H9 (cell line): Measurements from ENCODE around the gene TFR2. TPM values are rescaled to one million over a fixed set of nuclear protein-coding genes. Genes with fewer than 3 reads are reported as not detected.

Source experiments
- DNase-seq: peaks from one replicate; pipeline ENCODE4 v3.0.0-alpha.2; 2017
- H2AFZ ChIP-seq: one replicate; pipeline ENCODE4 v1.6.1; 2013; ENCODE audit warnings: mild to moderate bottlenecking, low read length, control low read depth, moderate library complexity
- H2AK5ac ChIP-seq: 2 replicates; pipeline ENCODE4 v1.6.1; 2013; ENCODE audit warnings: low read length, control low read depth, mixed read lengths; ENCODE audit not compliant: insufficient read length
- H2BK120ac ChIP-seq: one replicate; pipeline ENCODE4 v1.6.1; 2013; ENCODE audit warnings: low read depth, mild to moderate bottlenecking, low read length, control low read depth, inconsistent platforms; ENCODE audit not compliant: poor library complexity, severe bottlenecking
- H2BK12ac ChIP-seq: 2 replicates; pipeline ENCODE4 v1.6.1; 2013; ENCODE audit warnings: low read length, control low read depth, mixed read lengths, low read depth; ENCODE audit not compliant: insufficient read length
- H2BK15ac ChIP-seq: 2 replicates; pipeline ENCODE4 v1.6.1; 2013; ENCODE audit warnings: low read depth, low read length, control low read depth
- H2BK20ac ChIP-seq: one replicate; pipeline ENCODE4 v1.6.1; 2013; ENCODE audit warnings: low read depth, mild to moderate bottlenecking, low read length, control low read depth, inconsistent platforms; ENCODE audit not compliant: poor library complexity, severe bottlenecking
- H2BK5ac ChIP-seq: 2 replicates; pipeline ENCODE4 v1.6.1; 2013; ENCODE audit warnings: low read length, control low read depth, mixed read lengths; ENCODE audit not compliant: insufficient read length
- H3K14ac ChIP-seq: 2 replicates; pipeline ENCODE4 v1.6.1; 2013; ENCODE audit warnings: low read length, control low read depth; ENCODE audit not compliant: insufficient read depth
- H3K18ac ChIP-seq: 2 replicates; pipeline ENCODE4 v1.6.1; 2013; ENCODE audit warnings: low read depth, mild to moderate bottlenecking, mixed read lengths, low read length, control low read depth; ENCODE audit not compliant: insufficient read length
- H3K23ac ChIP-seq: 2 replicates; pipeline ENCODE4 v1.6.1; 2013; ENCODE audit warnings: low read length, control low read depth, mixed read lengths, low read depth; ENCODE audit not compliant: insufficient read length
- H3K23me2 ChIP-seq: 2 replicates; pipeline ENCODE4 v1.6.1; 2013; ENCODE audit warnings: low read depth, mild to moderate bottlenecking, mixed read lengths, low read length, control low read depth; ENCODE audit not compliant: insufficient read length, poor library complexity, severe bottlenecking
- H3K27ac ChIP-seq: 2 replicates; pipeline ENCODE4 v1.5.1; 2013; ENCODE audit warnings: low read length, control low read depth, mixed read lengths, low read depth; ENCODE audit not compliant: insufficient read length
- H3K27me3 ChIP-seq: 2 replicates; pipeline ENCODE4 v1.6.1; 2013; ENCODE audit warnings: low read length, control low read depth, inconsistent platforms; ENCODE audit not compliant: insufficient read depth
- H3K4ac ChIP-seq: 2 replicates; pipeline ENCODE4 v1.6.1; 2013; ENCODE audit warnings: low read depth, mild to moderate bottlenecking, control low read depth, inconsistent platforms, low read length, moderate library complexity
- H3K4me1 ChIP-seq: 2 replicates; pipeline ENCODE4 v1.6.1; 2013; ENCODE audit warnings: low read length, control low read depth, inconsistent platforms; ENCODE audit not compliant: insufficient read depth
- H3K4me2 ChIP-seq: 2 replicates; pipeline ENCODE4 v1.6.1; 2013; ENCODE audit warnings: low read length, control low read depth, mixed read lengths; ENCODE audit not compliant: insufficient read length, insufficient read depth
- H3K56ac ChIP-seq: 2 replicates; pipeline ENCODE4 v1.6.1; 2013; ENCODE audit warnings: low read depth, mild to moderate bottlenecking, mixed read lengths, low read length, control low read depth; ENCODE audit not compliant: insufficient read length
- H3K79me1 ChIP-seq: 2 replicates; pipeline ENCODE4 v1.6.1; 2013; ENCODE audit warnings: low read depth, mild to moderate bottlenecking, moderate library complexity, low read length, control low read depth, inconsistent platforms; ENCODE audit not compliant: insufficient read depth, poor library complexity, severe bottlenecking
- H3K79me2 ChIP-seq: 2 replicates; pipeline ENCODE4 v1.6.1; 2013; ENCODE audit warnings: low read length, control low read depth, inconsistent platforms; ENCODE audit not compliant: insufficient read depth
- H3K9ac ChIP-seq: 2 replicates; pipeline ENCODE4 v1.6.1; 2013; ENCODE audit warnings: low read length, control low read depth, mixed read lengths; ENCODE audit not compliant: insufficient read length; ENCODE audit errors: extremely low read depth
- H3K9me3 ChIP-seq: one replicate; pipeline ENCODE4 v1.6.1; 2013; ENCODE audit warnings: low read depth, low read length, inconsistent platforms; ENCODE audit not compliant: control insufficient read depth
- H3T11ph ChIP-seq: one replicate; pipeline ENCODE4 v1.6.1; 2013; ENCODE audit warnings: mild to moderate bottlenecking, low read length, control low read depth, inconsistent platforms
- H4K20me1 ChIP-seq: one replicate; pipeline ENCODE4 v1.6.1; 2013; ENCODE audit not compliant: control insufficient read depth, insufficient read length, insufficient read depth
- H4K5ac ChIP-seq: 2 replicates; pipeline ENCODE4 v1.6.1; 2013; ENCODE audit warnings: low read depth, mild to moderate bottlenecking, mixed read lengths, low read length, control low read depth; ENCODE audit not compliant: insufficient read length
- H4K8ac ChIP-seq: replicated peaks from 2 replicates; pipeline ENCODE4 v1.6.1; 2013; ENCODE audit warnings: low read length, control low read depth, mixed read lengths, low read depth; ENCODE audit not compliant: insufficient read length
- H4K91ac ChIP-seq: 2 replicates; pipeline ENCODE4 v1.6.1; 2013; ENCODE audit warnings: low read depth, mild to moderate bottlenecking, moderate library complexity, mixed read lengths, low read length, control low read depth; ENCODE audit not compliant: insufficient read length
- H3K27ac Mint-ChIP-seq, 3 experiments: 2 replicates in 2 of 3; 3 replicates in 1 of 3; pipeline ENCODE4 v1.8.0; 2020 to 2021; ENCODE audit warnings: mixed read lengths in 3 of 3, mild to moderate bottlenecking in 1 of 3, moderate library complexity in 1 of 3
- H3K27me3 Mint-ChIP-seq: 2 replicates; pipeline ENCODE4 v1.8.0; 2021; ENCODE audit warnings: low read depth, mild to moderate bottlenecking, moderate library complexity, mixed read lengths
- H3K36me3 Mint-ChIP-seq, 3 experiments: 2 replicates in 2 of 3; 3 replicates in 1 of 3; pipeline ENCODE4 v1.8.0; 2020 to 2021; ENCODE audit warnings: low read depth in 3 of 3, mixed read lengths in 3 of 3; ENCODE audit not compliant: insufficient read depth in 1 of 3
- H3K4me1 Mint-ChIP-seq, 2 experiments: 2 replicates each; pipeline ENCODE4 v1.8.0; 2020; ENCODE audit warnings: mixed read lengths in 2 of 2
- H3K4me3 Mint-ChIP-seq, 2 experiments: 2 replicates in 1 of 2; 3 replicates in 1 of 2; pipeline ENCODE4 v1.8.0; 2020 to 2021; ENCODE audit warnings: mild to moderate bottlenecking in 2 of 2, mixed read lengths in 2 of 2, moderate library complexity in 1 of 2
- H3K9me3 Mint-ChIP-seq, 2 experiments: 2 replicates in 1 of 2; 3 replicates in 1 of 2; pipeline ENCODE4 v1.8.0; 2020; ENCODE audit warnings: mild to moderate bottlenecking in 2 of 2, mixed read lengths in 2 of 2, moderate library complexity in 1 of 2
- WGBS: extraction: QIAGEN DNeasy Blood & Tissue Kit; methylation state at CpG from one replicate; pipeline ENCODE4 v1.1.7; 2013; ENCODE audit warnings: missing lambda C conversion rate, low lambda C conversion rate, mixed read lengths; ENCODE audit not compliant: insufficient read length; ENCODE audit errors: extremely low coverage; 5-methylcytosine and 5-hydroxymethylcytosine counted together
- total RNA-seq: library from RNA; stranded (reverse); gene quantifications from 2 replicates; pipeline ENCODE4 v1.2.1, GENCODE V29; 2021
- TF ChIP-seq, protein P1 (sequence below): fragments of 200-600 bp; sonication (generic); conservative IDR thresholded peaks from 3 replicates; pipeline ENCODE4 v1.8.0; 2021; ENCODE audit warnings: antibody characterized with exemption, mild to moderate bottlenecking

The TFR2 gene
- total RNA-seq, 1 experiment from 2014 or later = 2.3 TPM

- Histone ChIP-seq H2AFZ (no peak overlapping the region), H4K8ac (no peak overlapping the region), H2BK12ac (no peak overlapping the region), H3K79me1 (no peaks in the 10 kb centered on the region), H3K18ac (no peak overlapping the region), H3K27me3 (no peaks in the 10 kb centered on the region), H4K91ac (no peak overlapping the region), H2AK5ac (no peak overlapping the region), H2BK120ac (no peak overlapping the region), H3K9ac (no peak overlapping the region), H3K4ac (no peak overlapping the region), H3K4me2 (no peak overlapping the region), H4K5ac (no peak overlapping the region), H4K20me1 (no peaks in the 10 kb centered on the region), H3T11ph (no peak overlapping the region), H2BK15ac (no peak overlapping the region), H3K23me2 (peaks cover 8% of the 10 kb centered on the region), H3K56ac (no peak overlapping the region), H3K4me1 (peaks cover 4% of the 10 kb centered on the region; the same call in 1 of the 2 replicates), H2BK5ac (no peak overlapping the region), H3K9me3 (no peaks in the 10 kb centered on the region), H3K79me2 (no peaks in the 10 kb centered on the region), H3K14ac (no peak overlapping the region), H3K23ac (no peak overlapping the region), H3K27ac (no peak overlapping the region), H2BK20ac (no peak overlapping the region)
- Mint-ChIP-seq H3K27ac (no peak overlapping the region), H3K27me3 (no peaks in the 10 kb centered on the region), H3K36me3 (peaks cover 9 to 18% (median 17%) of the 10 kb centered on the region in 3 experiments; a peak in 6 of 7 replicates), H3K9me3 (no peaks in the 10 kb centered on the region), H3K4me1 (peaks cover 22 to 25% of the 10 kb centered on the region in 2 experiments), H3K4me3 (no peak overlapping the region)
- WGBS = no CpG with 5 or more reads among the region's 20 CpGs
- DNase-seq = no peak
- TF ChIP-seq, protein P1, sequence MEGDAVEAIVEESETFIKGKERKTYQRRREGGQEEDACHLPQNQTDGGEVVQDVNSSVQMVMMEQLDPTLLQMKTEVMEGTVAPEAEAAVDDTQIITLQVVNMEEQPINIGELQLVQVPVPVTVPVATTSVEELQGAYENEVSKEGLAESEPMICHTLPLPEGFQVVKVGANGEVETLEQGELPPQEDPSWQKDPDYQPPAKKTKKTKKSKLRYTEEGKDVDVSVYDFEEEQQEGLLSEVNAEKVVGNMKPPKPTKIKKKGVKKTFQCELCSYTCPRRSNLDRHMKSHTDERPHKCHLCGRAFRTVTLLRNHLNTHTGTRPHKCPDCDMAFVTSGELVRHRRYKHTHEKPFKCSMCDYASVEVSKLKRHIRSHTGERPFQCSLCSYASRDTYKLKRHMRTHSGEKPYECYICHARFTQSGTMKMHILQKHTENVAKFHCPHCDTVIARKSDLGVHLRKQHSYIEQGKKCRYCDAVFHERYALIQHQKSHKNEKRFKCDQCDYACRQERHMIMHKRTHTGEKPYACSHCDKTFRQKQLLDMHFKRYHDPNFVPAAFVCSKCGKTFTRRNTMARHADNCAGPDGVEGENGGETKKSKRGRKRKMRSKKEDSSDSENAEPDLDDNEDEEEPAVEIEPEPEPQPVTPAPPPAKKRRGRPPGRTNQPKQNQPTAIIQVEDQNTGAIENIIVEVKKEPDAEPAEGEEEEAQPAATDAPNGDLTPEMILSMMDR = no peak
Measured at GRCh38 chr7:100582041-100582579, 59.2 kb downstream of the TFR2 start.
